Middle frontal gyrus (tissue), 1 donor: ENCODE results near the gene FBXO30.

ENCODE experiments used
- DNase-seq: peaks from one replicate; pipeline ENCODE4 v3.0.0-alpha.2; 2015; ENCODE audit warnings: low spot score; ENCODE audit errors: extremely low spot score

The FBXO30 gene

DNA sequence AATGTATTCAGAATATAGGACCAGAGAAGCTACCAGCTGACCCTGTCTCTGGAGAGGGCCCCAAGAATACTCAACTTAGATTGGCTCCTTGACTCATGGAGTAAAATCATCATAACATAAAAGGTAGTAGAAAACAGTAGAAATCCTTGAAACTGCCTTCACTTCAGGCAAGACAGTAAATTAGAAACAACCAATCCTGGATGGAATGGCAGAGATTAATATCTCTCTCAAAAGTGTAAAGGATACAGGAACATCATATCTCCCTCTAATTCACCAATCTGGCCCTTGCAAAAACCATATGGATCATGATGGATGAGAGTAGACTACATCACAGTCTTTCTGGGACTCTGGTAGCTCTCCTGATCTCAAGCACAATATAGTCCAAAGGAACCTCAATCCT lies 58.9 kb downstream of the FBXO30 start:
- no peak for DNase-seq

DNA sequence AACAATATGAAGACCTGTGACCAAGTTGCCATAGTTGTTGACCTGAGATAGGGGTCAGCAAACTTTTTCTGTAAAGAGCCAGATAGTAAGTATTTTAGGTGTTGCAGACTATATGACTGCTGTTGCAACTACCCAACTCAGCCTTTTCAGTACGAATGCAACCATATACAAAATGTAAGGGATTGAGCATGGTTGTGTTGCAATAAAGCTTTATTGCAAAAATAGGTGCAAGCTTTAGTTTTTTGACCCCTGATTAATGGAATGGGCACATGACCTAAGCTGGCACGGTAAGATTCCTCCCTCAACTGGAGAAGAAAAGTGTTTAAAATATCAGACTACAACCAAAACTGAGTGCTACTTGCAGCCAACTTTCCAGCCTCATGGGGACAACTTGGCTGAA lies 62.0 kb downstream of the FBXO30 start:
- no peak for DNase-seq

DNA sequence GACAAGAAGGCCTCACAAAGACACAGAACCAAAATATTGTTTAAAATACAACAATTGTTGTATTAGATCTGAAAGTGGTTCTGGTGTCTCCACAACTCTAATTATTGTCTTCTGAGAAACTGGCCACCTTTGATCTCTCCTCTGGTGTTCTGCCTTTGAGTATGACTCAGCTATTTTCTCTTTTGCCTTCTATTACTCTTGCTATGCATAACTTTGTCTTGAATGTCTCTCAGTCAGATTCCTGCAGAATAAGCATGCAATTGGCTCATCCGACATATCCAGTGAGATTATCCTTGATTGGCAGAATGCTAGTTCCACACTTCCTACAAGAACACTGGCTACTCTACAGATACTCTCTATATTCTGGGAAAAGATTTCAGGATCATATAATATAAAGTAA lies 65.0 kb downstream of the FBXO30 start:
- no peak for DNase-seq

DNA sequence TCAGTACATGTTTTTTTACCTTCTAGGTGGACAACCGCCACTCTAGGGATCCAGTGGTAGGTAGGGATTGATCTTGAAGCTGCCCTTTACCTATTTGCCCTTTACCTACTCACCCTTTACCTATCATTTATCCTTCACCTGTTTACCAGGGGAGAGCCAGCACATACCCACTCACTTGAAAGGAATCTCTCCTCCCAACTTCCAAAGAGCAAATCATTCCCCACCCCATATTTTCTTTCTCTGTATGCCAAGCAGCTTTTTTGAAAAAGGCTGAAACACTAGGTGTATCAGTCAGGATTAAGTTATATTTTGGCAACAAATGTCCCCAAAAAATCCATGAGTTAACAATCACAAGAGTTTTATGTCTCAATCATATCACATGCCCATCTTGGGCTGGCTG lies 68.7 kb downstream of the FBXO30 start:
- DNase-seq = no peak

DNA sequence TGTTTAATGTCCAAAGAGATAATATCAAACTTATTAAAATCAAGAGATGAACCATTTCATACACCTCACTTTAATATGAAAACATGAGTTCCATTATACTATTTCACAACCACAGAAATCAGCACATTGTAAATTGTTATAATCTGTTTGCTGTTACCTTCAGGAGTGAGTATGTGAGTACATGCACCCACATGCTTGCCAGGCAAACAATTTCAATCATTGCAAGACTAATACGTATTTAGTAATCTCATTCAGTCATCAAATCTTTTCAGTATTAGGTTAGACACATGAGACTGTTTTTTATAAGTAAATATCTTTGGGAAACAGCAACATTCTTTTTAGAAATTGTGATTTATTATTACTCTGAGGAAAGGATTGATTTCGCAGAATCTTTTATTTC lies 70.0 kb downstream of the FBXO30 start:
- no peak for DNase-seq
